Glomerular endothelial cell (primary cell): ENCODE data around the gene SLC43A2. TPM values are rescaled to one million over a fixed set of nuclear protein-coding genes. Genes with fewer than 3 reads are reported as not detected.

Source experiments
- DNase-seq: peaks from one replicate; pipeline ENCODE4 v3.0.0-alpha.2; 2011; ENCODE audit warnings: low read depth, low spot score; ENCODE audit errors: extremely low read depth
- total RNA-seq: library from RNA; depleted of rRNA; stranded (reverse); fragments of >200 nt; gene quantifications from 2 replicates; pipeline ENCODE4 v1.2.3, GENCODE V29; 2015

The SLC43A2 gene
- total RNA-seq, 1 donor from 2014 or later: 29.5 TPM

DNA sequence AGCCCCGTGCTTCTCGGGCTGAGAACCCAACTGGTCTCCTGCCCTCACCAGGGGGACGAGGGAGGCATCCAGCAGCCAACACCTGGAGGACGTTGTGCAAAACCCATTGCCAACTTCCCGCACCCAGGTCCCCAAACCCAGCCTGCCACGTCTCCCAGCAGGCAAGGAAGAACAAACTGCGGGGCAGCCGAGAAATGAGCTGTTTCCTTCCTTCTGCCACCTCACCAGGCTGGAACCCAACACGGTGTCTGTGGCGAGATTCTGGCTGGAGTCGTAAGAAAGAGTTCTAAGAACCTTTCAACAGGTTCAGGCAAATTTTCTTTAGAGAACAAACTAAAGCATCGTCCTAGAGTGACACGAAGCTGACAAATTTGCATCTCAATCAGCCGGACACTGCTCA is 3.6 kb downstream of the SLC43A2 start:
- DNase-seq: no peak

GRCh38 chr17:1624650-1625049 is 4.0 kb downstream of the SLC43A2 start:
- DNase-seq: no peak

DNA sequence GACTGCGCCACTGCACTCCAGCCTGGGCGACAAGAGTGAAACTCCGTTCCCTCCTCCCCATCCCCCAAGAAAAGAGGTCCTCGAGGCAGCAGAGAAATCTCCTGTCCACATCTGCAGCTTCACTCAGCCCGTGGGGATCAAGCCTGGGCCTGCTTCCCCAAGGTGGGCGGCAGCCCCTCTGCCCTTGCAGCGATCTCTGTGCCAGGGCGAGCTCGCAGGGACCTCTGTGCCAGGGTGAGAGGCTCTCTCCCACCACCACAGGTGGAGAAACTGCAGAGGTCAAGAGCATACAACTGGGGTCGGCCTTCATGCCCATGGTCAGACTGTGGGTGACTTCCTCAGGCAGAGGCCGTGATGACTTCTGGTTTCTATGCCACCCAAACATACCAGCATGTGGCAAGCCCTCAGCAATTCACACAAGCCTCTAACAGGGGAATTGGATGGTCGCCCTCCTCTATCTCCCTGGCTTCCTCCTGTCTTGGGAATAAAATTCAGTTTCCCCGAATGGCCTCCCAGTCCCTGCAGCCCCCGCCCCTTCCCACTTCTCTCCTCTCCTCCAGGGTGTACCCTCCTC is 5.5 kb downstream of the SLC43A2 start:
- DNase-seq: no peak

- no peak for DNase-seq
These were observed 7.2 kb downstream of the SLC43A2 start for GRCh38 chr17:1621273-1621954.

GRCh38 chr17:1620486-1620885 is 8.1 kb downstream of the SLC43A2 start:
- DNase-seq: no peak

DNA sequence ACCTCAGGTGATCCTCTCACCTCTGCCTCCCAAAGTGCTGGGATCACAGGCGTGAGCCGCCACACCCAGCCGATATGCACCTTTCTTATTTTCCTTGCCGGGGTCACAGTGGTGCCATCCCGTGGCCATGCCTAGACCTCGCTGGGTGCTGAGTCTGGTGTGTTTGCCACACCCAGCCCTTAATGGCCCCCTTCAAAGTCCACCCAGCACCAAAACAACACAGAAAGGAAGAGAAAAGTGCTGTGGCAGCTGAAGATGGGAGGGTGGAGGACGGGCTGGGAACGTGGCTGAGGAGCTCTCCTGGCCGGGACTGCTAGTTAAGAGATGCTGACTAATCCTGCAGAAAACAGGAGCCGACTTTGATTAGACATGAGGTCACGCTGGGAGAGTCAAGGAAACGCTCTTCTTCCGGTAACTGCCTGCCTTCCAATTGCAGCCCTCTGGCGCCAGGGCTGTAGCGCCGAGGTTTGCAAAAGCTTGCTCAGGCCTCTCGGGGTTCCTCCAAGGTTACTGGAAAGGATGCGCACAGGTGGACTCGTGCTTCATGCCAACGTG is 10.9 kb downstream of the SLC43A2 start:
- peak; percentile 61 for DNase-seq

DNA sequence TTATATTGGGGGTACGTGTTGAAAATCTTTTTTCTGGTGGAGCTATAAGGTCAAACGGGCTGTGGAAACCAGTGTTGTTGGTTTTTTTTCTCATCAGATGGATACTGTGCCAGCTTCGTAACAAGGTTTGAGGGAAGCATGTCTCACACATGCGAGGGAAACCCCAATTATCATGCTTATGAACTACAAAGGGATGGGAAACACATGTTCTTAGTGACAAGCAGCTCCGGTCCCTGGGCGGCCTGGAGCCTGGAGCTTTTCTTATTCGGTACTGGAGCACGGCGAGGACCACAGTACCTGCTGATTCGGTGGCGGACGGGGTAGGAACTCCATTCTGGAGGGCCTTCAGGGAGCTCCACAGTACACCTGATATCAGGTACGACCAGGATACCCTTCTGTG is 12.5 kb downstream of the SLC43A2 start:
- no peak for DNase-seq

- DNase-seq: no peak
These were observed 16.2 kb downstream of the SLC43A2 start for GRCh38 chr17:1612400-1612799.

GRCh38 chr17:1611715-1612114 is 16.9 kb downstream of the SLC43A2 start:
- DNase-seq: no peak

DNA sequence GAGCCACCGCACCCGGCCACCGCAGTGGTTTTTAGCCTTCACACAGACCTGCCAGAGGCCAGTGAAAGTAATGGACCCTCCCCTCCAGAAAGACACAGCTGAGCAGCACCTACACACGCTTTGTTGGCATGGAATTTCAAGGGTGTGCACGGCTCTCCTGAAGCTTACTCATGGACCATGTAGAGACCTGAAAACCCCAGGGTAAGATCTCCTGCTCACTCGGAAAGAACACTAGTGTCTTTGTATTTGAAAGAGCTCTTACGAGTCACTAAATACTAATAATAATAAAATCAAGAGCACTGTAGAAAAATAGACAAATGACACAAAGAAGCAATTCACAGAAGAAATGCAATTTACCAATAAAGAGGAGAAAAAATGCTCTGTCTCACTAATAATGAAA is 20.0 kb downstream of the SLC43A2 start:
- no peak for DNase-seq

GRCh38 chr17:1607971-1608320 is 20.7 kb downstream of the SLC43A2 start:
- no peak for DNase-seq

DNA sequence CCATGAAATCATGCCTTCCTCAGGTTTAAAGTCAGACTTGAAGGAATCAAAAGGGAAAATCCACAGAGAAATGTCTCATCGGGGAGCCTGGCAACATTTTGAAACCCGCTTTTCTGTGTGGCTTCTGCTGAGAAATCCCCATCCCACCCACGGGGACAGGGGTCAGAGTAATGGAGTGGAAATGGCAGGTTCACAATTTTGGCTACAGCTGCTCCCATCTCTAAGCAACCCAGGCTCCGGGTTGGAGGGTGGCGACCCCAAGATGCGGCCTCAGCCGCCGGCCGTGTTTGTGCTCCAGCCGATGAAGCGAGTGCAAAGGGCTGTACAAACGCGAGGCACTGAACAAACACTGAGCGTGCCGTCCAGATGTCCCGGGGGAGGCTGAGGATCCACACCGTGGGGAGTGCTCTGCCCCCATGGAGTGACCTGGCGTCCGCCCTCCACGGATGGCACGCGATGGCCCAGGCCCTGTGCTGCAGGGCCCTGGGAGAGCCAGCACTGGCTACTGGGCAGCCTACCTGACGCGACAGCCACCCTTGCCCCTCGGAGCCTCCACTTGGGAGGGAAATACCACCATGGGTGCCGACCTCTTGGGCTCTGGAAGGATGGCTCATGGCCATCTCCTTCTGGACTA is 22.2 kb downstream of the SLC43A2 start:
- DNase-seq: no peak

DNA sequence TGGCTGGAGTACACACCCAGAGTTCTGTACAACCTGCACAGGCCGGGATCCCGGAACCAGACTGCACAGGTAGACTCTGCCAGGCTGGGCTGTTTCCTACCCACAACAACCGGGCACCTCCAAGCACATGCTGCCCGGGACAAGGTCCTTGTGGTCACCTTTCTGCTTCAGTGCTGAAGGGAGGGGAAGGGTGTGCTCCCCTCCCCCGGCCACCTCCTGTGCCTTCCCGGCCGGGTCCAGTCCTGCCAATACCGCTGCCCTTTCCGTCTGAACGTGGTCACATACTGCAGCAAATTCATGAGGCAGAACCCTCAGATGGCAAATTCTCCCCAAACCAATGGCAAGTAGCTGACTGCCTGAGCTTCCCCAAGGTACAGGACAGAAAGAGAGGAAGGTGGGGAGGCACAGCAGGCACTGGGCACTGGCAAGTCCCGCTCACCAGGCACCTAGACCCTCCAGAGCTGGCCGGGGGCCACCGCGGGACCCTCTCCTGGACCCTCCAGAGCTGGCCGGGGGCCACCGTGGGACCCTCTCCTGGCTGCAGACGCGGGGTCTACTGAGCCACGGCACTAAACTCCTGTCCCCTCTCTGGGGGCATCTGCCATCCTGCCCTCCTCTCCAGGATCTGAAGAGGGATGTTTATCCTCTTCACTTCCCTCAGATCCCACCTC is 22.8 kb downstream of the SLC43A2 start:
- no peak for DNase-seq

DNA sequence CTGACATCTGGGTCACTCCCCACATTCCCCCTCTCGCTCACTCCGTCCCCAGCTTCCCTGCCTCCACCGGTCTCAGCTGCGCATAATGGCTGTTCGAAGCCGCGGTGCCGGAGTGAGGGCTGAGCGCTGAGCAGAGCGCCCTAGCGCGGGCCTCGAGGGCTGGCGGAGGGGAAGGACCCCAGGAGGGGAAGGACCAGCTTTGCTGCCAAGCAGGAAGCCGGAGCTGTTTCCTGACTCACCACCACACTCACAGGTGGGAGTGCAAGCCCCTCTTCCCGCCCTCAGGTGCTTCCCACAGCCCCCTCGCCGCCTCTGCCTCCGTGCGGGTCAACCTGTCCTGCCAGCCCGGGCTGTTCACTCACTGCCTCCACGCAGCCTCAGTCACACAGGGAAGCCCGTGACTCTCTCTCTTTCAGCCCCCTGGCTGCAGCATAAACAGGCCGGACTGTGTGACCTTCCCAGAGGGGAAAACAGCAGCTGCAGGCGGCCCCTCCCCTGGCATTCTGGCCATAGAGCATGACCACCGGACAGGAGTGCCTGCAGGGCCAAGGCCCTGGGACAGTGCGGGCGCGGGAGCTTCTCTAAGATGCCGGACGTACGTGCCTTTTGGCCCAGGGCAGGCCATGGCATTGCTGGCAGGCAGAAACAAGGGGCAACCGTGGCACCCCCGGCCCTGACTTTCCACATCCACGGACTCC is 23.7 kb downstream of the SLC43A2 start:
- DNase-seq: no peak

DNA sequence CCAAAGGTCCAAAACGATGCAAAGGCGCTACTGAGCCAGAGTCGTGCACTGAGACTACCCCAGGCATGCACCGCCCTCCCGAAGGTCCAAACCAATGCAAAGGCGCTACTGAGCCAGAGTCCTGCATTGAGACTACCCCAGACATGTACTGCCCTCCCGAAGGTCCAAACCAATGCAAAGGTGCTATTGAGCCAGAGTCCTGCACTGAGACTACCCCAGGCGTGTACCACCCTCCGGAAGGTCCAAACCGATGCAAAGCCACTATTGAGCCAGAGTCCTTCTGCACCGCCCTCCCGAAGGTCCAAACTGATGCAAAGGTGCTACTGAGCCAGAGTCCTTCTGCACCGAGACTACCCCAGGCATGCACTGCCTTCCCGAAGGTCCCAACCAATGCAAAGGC is 27.1 kb downstream of the SLC43A2 start:
- DNase-seq: no peak

GRCh38 chr17:1598399-1599095 is 30.1 kb downstream of the SLC43A2 start:
- no peak for DNase-seq

GRCh38 chr17:1597861-1598342 is 30.7 kb downstream of the SLC43A2 start:
- DNase-seq: no peak

GRCh38 chr17:1593630-1593931 is 35.1 kb downstream of the SLC43A2 start:
- no peak for DNase-seq

DNA sequence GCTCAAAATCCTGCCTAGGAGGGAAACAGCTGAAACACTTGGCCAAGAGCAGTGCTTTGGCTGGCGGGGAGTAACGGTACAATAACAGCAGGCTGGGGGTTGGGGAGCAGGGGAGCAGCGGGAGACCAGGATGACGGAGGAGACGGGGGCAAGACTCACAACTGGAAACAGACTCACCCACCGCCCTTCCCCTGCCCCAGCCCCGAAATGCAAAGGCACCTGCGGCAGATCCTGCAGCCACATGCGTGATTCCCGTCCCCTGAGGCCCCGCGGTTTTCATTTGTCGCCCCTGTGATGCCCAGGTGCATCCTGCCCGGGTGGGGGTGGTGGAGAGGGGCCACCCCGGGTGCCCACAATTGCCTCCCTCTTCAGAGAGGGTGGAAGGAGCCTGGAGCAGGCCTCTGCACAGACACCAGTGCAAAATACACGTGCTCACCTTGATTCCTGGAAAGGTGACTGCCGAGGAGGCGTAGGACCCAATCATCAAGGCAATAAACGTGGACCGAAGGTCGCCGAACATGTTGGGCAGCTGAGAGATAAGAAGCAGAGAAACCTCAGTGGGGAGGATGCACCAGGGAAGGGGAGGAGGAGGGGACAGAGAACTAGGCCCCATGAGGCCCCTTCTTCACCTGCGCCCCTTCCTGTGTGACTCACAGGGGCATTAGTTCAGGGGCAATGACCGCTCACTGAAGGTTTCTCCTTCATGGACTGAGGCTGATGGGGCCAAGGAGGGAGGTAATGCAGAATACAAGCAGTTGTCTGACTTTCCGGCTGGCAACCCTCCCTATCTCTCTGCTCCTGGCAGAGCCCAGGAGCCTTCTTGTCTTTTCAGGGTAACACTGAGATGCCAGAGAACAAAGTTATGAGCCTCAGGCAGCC is 35.6 kb downstream of the SLC43A2 start:
- DNase-seq: no peak
